ENCODE results near the gene MORC3. TPM values are rescaled to one million over a fixed set of nuclear protein-coding genes. Genes with fewer than 3 reads are reported as not detected.

Gene MORC3
- total RNA-seq, 1 donor from 2014 or later = 68.7 TPM

DNA sequence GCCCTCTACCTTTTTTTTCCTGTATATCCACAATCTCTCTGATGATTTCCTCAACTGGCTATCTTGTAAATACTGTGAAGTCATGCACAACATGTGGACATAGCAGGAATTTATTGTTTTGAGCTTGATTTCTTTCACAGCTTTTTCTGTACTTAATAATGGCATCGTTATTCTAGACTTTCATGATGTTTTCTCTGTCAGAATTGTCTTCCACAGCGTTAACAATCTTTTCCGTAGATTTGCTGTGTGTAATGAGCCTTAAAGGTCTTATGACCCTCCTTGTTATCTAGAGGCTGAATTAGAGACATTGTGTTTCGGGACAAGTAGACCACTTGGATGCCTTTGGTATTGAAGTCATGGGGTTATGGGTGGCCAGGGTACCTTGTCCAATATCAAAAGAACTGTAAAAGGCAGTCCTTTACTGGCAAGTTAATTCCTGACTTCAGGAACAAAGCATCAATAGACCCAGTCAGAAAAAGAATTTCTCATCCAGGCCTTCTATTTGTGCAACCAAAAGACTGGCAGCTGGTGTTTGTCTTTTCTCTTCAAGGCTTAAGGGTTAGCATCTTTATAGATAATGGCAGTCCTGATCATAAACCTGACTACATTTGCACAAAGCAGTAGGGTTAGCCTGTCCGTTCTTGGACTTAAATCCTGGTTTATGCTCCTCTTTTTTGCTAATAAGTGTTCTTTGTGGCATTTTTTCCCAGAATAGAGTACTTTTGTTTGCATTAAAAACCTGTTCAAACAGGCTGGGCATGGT, 35.1 kb downstream of the MORC3 start:
- H3K27ac ChIP-seq = peak overlapping the region; percentile 49

DNA sequence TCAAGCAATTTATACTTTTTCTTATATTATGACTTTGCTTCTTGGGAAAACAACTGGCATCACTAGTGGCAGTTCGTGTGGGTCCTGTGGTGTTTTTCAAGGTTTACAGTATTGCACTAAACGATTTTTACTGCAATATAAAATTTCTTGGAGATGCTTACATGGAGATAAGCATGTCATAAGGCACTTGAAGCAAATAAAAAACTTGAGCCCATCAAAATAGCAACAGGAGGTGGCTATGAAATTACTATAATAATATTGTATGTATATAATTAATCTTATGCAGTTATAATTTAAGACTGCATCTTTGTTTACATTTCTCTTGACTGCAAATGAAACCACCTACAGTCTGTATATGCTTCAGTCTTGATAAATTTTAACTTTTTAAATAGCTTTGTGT, 35.9 kb downstream of the MORC3 start:
- no peak overlapping the region for H2AFZ ChIP-seq (replicated peaks)
- no peak overlapping the region for H3K4me3 ChIP-seq
- H3K4me3 Mint-ChIP-seq = no peak overlapping the region
- H3K27me3 ChIP-seq = no peaks in the 10 kb centered on the region
- no peak overlapping the region for H3K9ac ChIP-seq
- peaks cover 14% of the 10 kb centered on the region for H3F3A ChIP-seq (ENCODE audit: low read depth)
- H3K27me3 Mint-ChIP-seq (ENCODE audit: insufficient read depth, low read depth) = peaks cover 2% of the 10 kb centered on the region
- H3K4me1 Mint-ChIP-seq = no peaks in the 10 kb centered on the region
- H4K20me1 ChIP-seq (ENCODE audit: low read depth) = peaks cover 27% of the 10 kb centered on the region
- H3K27ac Mint-ChIP-seq = no peak overlapping the region
- H3K36me3 ChIP-seq = peaks cover 25% of the 10 kb centered on the region
- peaks cover 24% of the 10 kb centered on the region for H3K36me3 Mint-ChIP-seq
- H3K79me2 ChIP-seq (ENCODE audit: low read depth) = peaks cover 6% of the 10 kb centered on the region
- no peaks in the 10 kb centered on the region for H3K9me3 ChIP-seq (ENCODE audit: low read depth)
- H3K4me1 ChIP-seq = no peaks in the 10 kb centered on the region
- H3K4me2 ChIP-seq = no peak overlapping the region
- no peak for DNase-seq (ENCODE audit: low spot score)
- no peak overlapping the region for H3K27ac ChIP-seq
- TF ChIP-seq CTCF (IDR thresholded peaks at IDR 0.05) = no peak
- TF ChIP-seq EZH2phosphoT487 (IDR thresholded peaks at IDR 0.05) = no peak
- no peak for TF ChIP-seq EZH2 (IDR thresholded peaks at IDR 0.05)
- no peaks in the 10 kb centered on the region for H3K9me3 Mint-ChIP-seq

More for the DNA sequence above, 35.1 kb downstream of the MORC3 start:
- no peak overlapping the region for H3K27ac Mint-ChIP-seq
- Histone ChIP-seq H3K4me3 (no peak overlapping the region), H3K36me3 (peaks cover 26% of the 10 kb centered on the region), H4K20me1 (ENCODE audit: low read depth) (peaks cover 27% of the 10 kb centered on the region), H3K27me3 (no peaks in the 10 kb centered on the region), H3K4me2 (no peak overlapping the region), H3K9me3 (ENCODE audit: low read depth) (no peaks in the 10 kb centered on the region), H3K4me1 (no peaks in the 10 kb centered on the region), H3F3A (ENCODE audit: low read depth) (peaks cover 14% of the 10 kb centered on the region), H3K9ac (no peak overlapping the region), H3K79me2 (ENCODE audit: low read depth) (peaks cover 6% of the 10 kb centered on the region), H2AFZ (replicated peaks) (no peak overlapping the region)
- H3K9me3 Mint-ChIP-seq = no peaks in the 10 kb centered on the region
- TF ChIP-seq EZH2phosphoT487 (IDR thresholded peaks at IDR 0.05) = no peak
- no peak for TF ChIP-seq EZH2 (IDR thresholded peaks at IDR 0.05)
- TF ChIP-seq CTCF (IDR thresholded peaks at IDR 0.05) = no peak
- peaks cover 23% of the 10 kb centered on the region for H3K36me3 Mint-ChIP-seq
- no peak for DNase-seq (ENCODE audit: low spot score)
- H3K4me1 Mint-ChIP-seq = no peaks in the 10 kb centered on the region
- peaks cover 2% of the 10 kb centered on the region for H3K27me3 Mint-ChIP-seq (ENCODE audit: insufficient read depth, low read depth)
- no peak overlapping the region for H3K4me3 Mint-ChIP-seq

- no peak overlapping the region for H3K4me3 ChIP-seq
- no peaks in the 10 kb centered on the region for H3K4me1 ChIP-seq
- no peak overlapping the region for H3K9ac ChIP-seq
- H3F3A ChIP-seq (ENCODE audit: low read depth) = peaks cover 14% of the 10 kb centered on the region
- no peak overlapping the region for H3K4me2 ChIP-seq
- H2AFZ ChIP-seq (replicated peaks) = no peak overlapping the region
- H3K79me2 ChIP-seq (ENCODE audit: low read depth) = peaks cover 6% of the 10 kb centered on the region
- H3K27ac Mint-ChIP-seq = no peak overlapping the region
- H3K27me3 Mint-ChIP-seq (ENCODE audit: insufficient read depth, low read depth) = peaks cover 2% of the 10 kb centered on the region
- H3K4me3 Mint-ChIP-seq = no peak overlapping the region
- no peaks in the 10 kb centered on the region for H3K9me3 Mint-ChIP-seq
- TF ChIP-seq EZH2phosphoT487 (IDR thresholded peaks at IDR 0.05) (no peak), CTCF (IDR thresholded peaks at IDR 0.05) (no peak), EZH2 (IDR thresholded peaks at IDR 0.05) (no peak)
- peaks cover 29% of the 10 kb centered on the region for H3K36me3 Mint-ChIP-seq
- no peaks in the 10 kb centered on the region for H3K9me3 ChIP-seq (ENCODE audit: low read depth)
- no peaks in the 10 kb centered on the region for H3K27me3 ChIP-seq
- H3K36me3 ChIP-seq = peaks cover 23% of the 10 kb centered on the region
- H4K20me1 ChIP-seq (ENCODE audit: low read depth) = peaks cover 24% of the 10 kb centered on the region
- H3K4me1 Mint-ChIP-seq = no peaks in the 10 kb centered on the region
- DNase-seq (ENCODE audit: low spot score) = no peak
- no peak overlapping the region for H3K27ac ChIP-seq
Observed at GRCh38 chr21:36359185-36359584, 39.2 kb downstream of the MORC3 start.

Data from neural progenitor cell (in vitro differentiated cells).